K562 (cell line): ENCODE data around the gene MSH3. TPM values are rescaled to one million over a fixed set of nuclear protein-coding genes. Genes with fewer than 3 reads are reported as not detected.
A peak's percentile ranks its signal among the peaks of the same experiment; 100 is the strongest.

Source experiments
- ATAC-seq: fragments of 200-7000 bp; cut with Tn5 transposase; 3 replicates; pipeline ENCODE4 v1.9.1; 2020; ENCODE audit warnings: moderate library complexity
- BruUV-seq: library from RNA; stranded (reverse); fragments of 400-500 nt; replicated peaks from 2 replicates; lab custom pipeline; 2021; lab: Mats Ljungman, UMichigan
- CTCF ChIA-PET: fragments of 300-600 bp; formaldehyde crosslinking; extraction: SDS; loops from one replicate; lab custom pipeline; 2021; ENCODE audit warnings: low intra/inter-chr PET ratio; lab: Yijun Ruan, JAX
- POLR2A ChIA-PET: fragments of 300-600, 350-650 bp; sonication (Branson Sonifier 250); formaldehyde crosslinking; extraction: SDS; loops from one replicate; lab custom pipeline; 2021; ENCODE audit warnings: antibody characterized with exemption, inconsistent platforms; lab: Yijun Ruan, JAX
- DNase-seq, 4 experiments: peaks; one replicate each; pipeline versions ENCODE4 v3.0.0 to v3.0.0-alpha.2; 2011 to 2018; ENCODE audit warnings: low spot score in 3 of 4, mixed read lengths in 3 of 4; ENCODE audit errors: extremely low read depth in 1 of 4
- FAIRE-seq: peaks from 2 replicates; lab custom pipeline; 2011; peaks lifted over from hg19 to GRCh38; lab: Jason Lieb, UNC
- H2AFZ ChIP-seq: 2 replicates; pipeline ENCODE4 v1.6.0; 2011; ENCODE audit warnings: low read depth, low read length, control low read depth, inconsistent platforms
- H3K27ac ChIP-seq: fragments of 200-600 bp; 3 replicates; pipeline ENCODE4 v1.8.0; 2011; ENCODE audit warnings: low read depth, mild to moderate bottlenecking, control low read depth, inconsistent platforms, low read length, moderate library complexity, mixed read lengths; ENCODE audit errors: extremely low read depth
- H3K27me3 ChIP-seq, 2 experiments: fragments of 300-600 bp in 1 of 2; 2 replicates in 1 of 2; 3 replicates in 1 of 2; pipeline versions ENCODE4 v1.6.0 to v1.8.0; 2011; ENCODE audit warnings: inconsistent platforms in 2 of 2, low read length in 2 of 2, mild to moderate bottlenecking in 1 of 2, mixed read lengths in 1 of 2, moderate library complexity in 1 of 2; ENCODE audit not compliant: control insufficient read depth in 2 of 2, insufficient read depth in 2 of 2
- H3K36me3 ChIP-seq: fragments of 300-600 bp; 3 replicates; pipeline ENCODE4 v1.8.0; 2011; ENCODE audit warnings: mild to moderate bottlenecking, low read length, inconsistent platforms; ENCODE audit not compliant: control insufficient read depth, insufficient read depth
- H3K4me1 ChIP-seq, 2 experiments: fragments of 200-600 bp in 1 of 2; replicated peaks in 1 of 2; 2 replicates in 1 of 2; 3 replicates in 1 of 2; pipeline versions ENCODE4 v1.5.1 to v1.8.0; 2011; ENCODE audit warnings: inconsistent platforms in 2 of 2, low read length in 2 of 2, mild to moderate bottlenecking in 1 of 2, mixed read lengths in 1 of 2, moderate library complexity in 1 of 2; ENCODE audit not compliant: control insufficient read depth in 2 of 2, insufficient read depth in 2 of 2
- H3K4me2 ChIP-seq: 2 replicates; pipeline ENCODE4 v1.6.1; 2011; ENCODE audit warnings: low read length, control low read depth, inconsistent platforms, mixed read lengths; ENCODE audit not compliant: insufficient read depth
- H3K4me3 ChIP-seq: fragments of 200-600 bp; sonication (generic), shearing (Covaris generic); 2 replicates; pipeline ENCODE4 v1.5.1; 2016; ENCODE audit warnings: control low read depth, inconsistent platforms
- H3K79me2 ChIP-seq: fragments of 200-600 bp; 3 replicates; pipeline ENCODE4 v1.8.0; 2011; ENCODE audit warnings: low read length, inconsistent platforms; ENCODE audit not compliant: control insufficient read depth, insufficient read depth
- H3K9ac ChIP-seq, 2 experiments: 2 replicates each; pipeline versions ENCODE4 v1.6.0 to v1.6.1; 2011; ENCODE audit warnings: low read depth in 2 of 2, low read length in 2 of 2, control low read depth in 1 of 2, inconsistent platforms in 1 of 2, mild to moderate bottlenecking in 1 of 2, mixed read lengths in 1 of 2; ENCODE audit not compliant: insufficient read depth in 1 of 2
- H3K9me1 ChIP-seq: one replicate; pipeline ENCODE4 v1.6.0; 2011; ENCODE audit warnings: inconsistent platforms, mild to moderate bottlenecking, low read length, moderate library complexity; ENCODE audit not compliant: control insufficient read depth, insufficient read depth
- H3K9me3 ChIP-seq: replicated peaks from 2 replicates; pipeline ENCODE4 v1.5.1; 2011; ENCODE audit warnings: low read depth, low read length, inconsistent platforms; ENCODE audit not compliant: control insufficient read depth, insufficient read depth
- H4K20me1 ChIP-seq: replicated peaks from 2 replicates; pipeline ENCODE4 v1.6.1; 2011; ENCODE audit warnings: low read length, inconsistent platforms, mixed read lengths; ENCODE audit not compliant: control insufficient read depth, insufficient read depth
- ATF6 ChIP-seq: sonication (generic); formaldehyde crosslinking; IDR thresholded peaks from 2 replicates; pipeline ENCODE4 v1.4.0; 2020; ENCODE audit warnings: mild to moderate bottlenecking, missing genetic modification reagents
- C11orf30 ChIP-seq: fragments of 450-650 bp; IDR thresholded peaks from 2 replicates; pipeline ENCODE4 v1.6.1; 2016; ENCODE audit warnings: low read depth, mild to moderate bottlenecking
- MAFF ChIP-seq: IDR thresholded peaks from 2 replicates; pipeline ENCODE4 v1.6.1; 2012; ENCODE audit warnings: low read length, improper control_type of control experiment
- MCM5 ChIP-seq: fragments of 450-650 bp; IDR thresholded peaks from 2 replicates; pipeline ENCODE4 v1.6.1; 2016; ENCODE audit warnings: low read depth
- SNRNP70 ChIP-seq: fragments of 200-400 bp; formaldehyde crosslinking; optimal IDR thresholded peaks from 2 replicates; pipeline ENCODE3; 2017; ENCODE audit warnings: low read depth, low read length
- TEAD2 ChIP-seq: fragments of 450-650 bp; IDR thresholded peaks from 2 replicates; pipeline ENCODE4 v1.6.1; 2016; ENCODE audit warnings: missing genetic modification characterization, control low read depth, missing compliant biosample characterization
- ZBTB12 ChIP-seq: fragments of 250-450 bp; sonication (Bioruptor Pico); IDR thresholded peaks from 2 replicates; pipeline ENCODE4 v1.4.0; 2020
- ZNF253 ChIP-seq: fragments of 250-450 bp; sonication (Bioruptor Pico); conservative IDR thresholded peaks from 2 replicates; pipeline ENCODE4 v1.6.1; 2021; ENCODE audit warnings: mild to moderate bottlenecking
- ZNF316 ChIP-seq: fragments of 450-650 bp; IDR thresholded peaks from 2 replicates; pipeline ENCODE4 v1.6.1; 2016
- WGBS: fragments of 100-300 bp; shearing (Covaris generic); methylation state at CpG from one replicate; pipeline ENCODE4 v1.1.6; 2016; ENCODE audit warnings: low coverage, mixed read lengths; ENCODE audit not compliant: insufficient coverage; ENCODE audit errors: missing lambda C conversion rate; 5-methylcytosine and 5-hydroxymethylcytosine counted together
- in situ Hi-C: fragments of 300-500 bp; cut with MboI; formaldehyde crosslinking; loops from 4 replicates; pipeline ENCODE4 v1.15.0; 2018; ENCODE audit warnings: inconsistent platforms, mixed read lengths
- intact Hi-C: fragments of 100-400 bp; cut with micrococcal nuclease; formaldehyde crosslinking; loops from 2 replicates; pipeline ENCODE4 v1.14.2; 2022
- polyA plus RNA-seq, 8 experiments: library from polyadenylated mRNA; depleted of rRNA in 4 of 8; stranded (reverse) in 5 of 8; unstranded in 3 of 8; fragments of >200 nt; fragmentation: Nextera tagmentation in 2 of 8; fragmentation: Illumina TruSeq in 1 of 8; extraction: Ambion mirVana in 2 of 8; extraction: Trizol in 1 of 8; gene quantifications; 2 replicates each; pipeline versions ENCODE4 v1.2.1 to v1.2.3, GENCODE V29; 2011 to 2014; ENCODE audit warnings: inconsistent platforms in 1 of 8, missing spikeins in 1 of 8
- total RNA-seq, 7 experiments: library from RNA; depleted of rRNA in 6 of 7; stranded (reverse); fragments of >200 nt in 6 of 7; fragmentation: Illumina TruSeq in 2 of 7; extraction: Trizol in 2 of 7; gene quantifications; 2 replicates each; pipeline versions ENCODE4 v1.2.1 to v1.2.3, GENCODE V29; 2011 to 2021; ENCODE audit warnings: low replicate concordance in 1 of 7

MSH3 gene
- total and polyA plus RNA-seq, 9 of the 15 experiments (the other 6 are each of a cell fraction or from before 2014, with no cell fraction given) = 3.9 to 17.2 (median 13.2) TPM

GRCh38 chr5:80689627-80690026 lies 35.2 kb downstream of the MSH3 start:
- POLR2A ChIA-PET = no interaction called here

GRCh38 chr5:80695666-80696065 lies 41.2 kb downstream of the MSH3 start:
- Histone ChIP-seq H4K20me1 (no peaks in the 10 kb centered on the region), H3K4me2 (no peak overlapping the region), H3K4me1 (no peaks in the 10 kb centered on the region), H3K9me3 (no peaks in the 10 kb centered on the region), H3K36me3 (no peaks in the 10 kb centered on the region)
- intact Hi-C loops = no loop called here
- FAIRE-seq (no peak), DNase-seq (no peak)
- BruUV-seq = no TSS peak
- in situ Hi-C loops = no loop called here
- TF ChIP-seq MCM5 (no peak), TEAD2 (tag) (no peak), ATF6 (CRISPR knock-in tag) (no peak), ZBTB12 (CRISPR knock-in tag) (no peak), SNRNP70 (no peak)
- TF ChIP-seq, all 486 proteins: peak for 0
- H2AFZ ChIP-seq = no peak overlapping the region
- H3K79me2 ChIP-seq = no peaks in the 10 kb centered on the region
- POLR2A ChIA-PET = interaction anchor here (0.6 kb wide), 1 partner anchor 24 kb away, joined by 4 read pairs; no protein-coding TSS in a partner anchor
- no peak overlapping the region for H3K9ac ChIP-seq
- no peaks in the 10 kb centered on the region for H3K27me3 ChIP-seq
- no peak for ATAC-seq
- H3K27ac ChIP-seq = no peak overlapping the region
- CTCF ChIA-PET = no interaction called here
- no peaks in the 10 kb centered on the region for H3K9me1 ChIP-seq
- WGBS = 71% methylated on average over 3 of the region's 3 CpGs
- H3K4me3 ChIP-seq = no peak overlapping the region

More at GRCh38 chr5:80689627-80690026, 35.2 kb downstream of the MSH3 start:
- DNase-seq (no peak), FAIRE-seq (no peak), ATAC-seq (no peak)
- no peak overlapping the region for H3K4me3 ChIP-seq
- H3K9ac ChIP-seq = no peak overlapping the region
- H3K9me1 ChIP-seq = no peaks in the 10 kb centered on the region
- H3K27me3 ChIP-seq = no peaks in the 10 kb centered on the region
- CTCF ChIA-PET = no interaction called here
- peak; percentile 19; the same call in 1 of the 2 replicates for TF ChIP-seq MAFF
- peak; percentile 28; the same call in 1 of the 2 replicates for TF ChIP-seq C11orf30
- TF ChIP-seq ZNF316 = peak; percentile 65
- no peak for TF ChIP-seq ZNF253 (CRISPR knock-in tag)
- H4K20me1 ChIP-seq = no peaks in the 10 kb centered on the region
- no peaks in the 10 kb centered on the region for H3K4me1 ChIP-seq
- H3K9me3 ChIP-seq = no peaks in the 10 kb centered on the region
- in situ Hi-C loops = loop anchor here (10.0 kb wide), 1 partner anchor 505 kb away; no protein-coding TSS in a partner anchor
- intact Hi-C loops = loop anchor here (5.0 to 10.0 kb wide), 2 partner anchors 245 to 508 kb away; no protein-coding TSS in a partner anchor
- WGBS = 72% methylated on average over 4 of the region's 4 CpGs
- no peak overlapping the region for H2AFZ ChIP-seq
- no TSS peak for BruUV-seq
- H3K79me2 ChIP-seq = no peaks in the 10 kb centered on the region
- no peak overlapping the region for H3K27ac ChIP-seq
- peaks cover 3% of the 10 kb centered on the region; the same call in 1 of the 3 replicates for H3K36me3 ChIP-seq
- H3K4me2 ChIP-seq = no peak overlapping the region
